HepG2 (cell line): Measurements from ENCODE around the gene NOP9. TPM values are rescaled to one million over a fixed set of nuclear protein-coding genes. Genes with fewer than 3 reads are reported as not detected.

Source experiments
- E2F5 ChIP-seq: sonication (generic); formaldehyde crosslinking; conservative IDR thresholded peaks from 2 replicates; pipeline ENCODE4 v1.4.0; 2020; ENCODE audit warnings: missing genetic modification reagents
- HMG20A ChIP-seq: IDR thresholded peaks from 2 replicates; pipeline ENCODE4 v1.6.1; 2016; ENCODE audit warnings: borderline replicate concordance
- HOXA7 ChIP-seq: sonication (generic); formaldehyde crosslinking; IDR thresholded peaks from 2 replicates; pipeline ENCODE4 v1.8.1; 2022; ENCODE audit warnings: mild to moderate bottlenecking, missing genetic modification reagents, moderate library complexity
- MYC ChIP-seq: sonication (generic); formaldehyde crosslinking; IDR thresholded peaks from 2 replicates; pipeline ENCODE4 v1.9.0; 2021; ENCODE audit warnings: missing genetic modification reagents, borderline replicate concordance
- NPAS2 ChIP-seq: sonication (generic); formaldehyde crosslinking; IDR thresholded peaks from 2 replicates; pipeline ENCODE4 v1.8.0; 2022; ENCODE audit warnings: mild to moderate bottlenecking, missing genetic modification reagents, borderline replicate concordance
- TRAFD1 ChIP-seq: sonication (generic); formaldehyde crosslinking; IDR thresholded peaks from 2 replicates; pipeline ENCODE4 v1.5.1; 2020; ENCODE audit warnings: missing genetic modification reagents, mild to moderate bottlenecking, borderline replicate concordance
- ZFP36L1 ChIP-seq: sonication (generic); formaldehyde crosslinking; IDR thresholded peaks from 2 replicates; pipeline ENCODE4 v1.8.0; 2022; ENCODE audit warnings: mild to moderate bottlenecking, missing genetic modification reagents, moderate library complexity
- ZFP36L2 ChIP-seq: sonication (generic); formaldehyde crosslinking; IDR thresholded peaks from 2 replicates; pipeline ENCODE4 v1.4.0; 2020; ENCODE audit warnings: missing genetic modification reagents
- ZNF160 ChIP-seq: sonication (generic); formaldehyde crosslinking; IDR thresholded peaks from 2 replicates; pipeline ENCODE4 v1.8.0; 2022; ENCODE audit warnings: mild to moderate bottlenecking, inconsistent platforms, missing genetic modification reagents
- ZNF546 ChIP-seq: sonication (generic); formaldehyde crosslinking; conservative IDR thresholded peaks from 2 replicates; pipeline ENCODE4 v1.8.1; 2023; ENCODE audit warnings: mild to moderate bottlenecking, missing genetic modification reagents
- ZNF558 ChIP-seq: sonication (generic); formaldehyde crosslinking; IDR thresholded peaks from 2 replicates; pipeline ENCODE4 v1.9.0; 2022; ENCODE audit warnings: mild to moderate bottlenecking, missing genetic modification reagents, borderline replicate concordance
- ZSCAN25 ChIP-seq: sonication (generic); formaldehyde crosslinking; IDR thresholded peaks from 2 replicates; pipeline ENCODE4 v1.8.0; 2022; ENCODE audit warnings: mild to moderate bottlenecking, missing genetic modification reagents
- ZSCAN30 ChIP-seq: sonication (generic); formaldehyde crosslinking; IDR thresholded peaks from 2 replicates; pipeline ENCODE4 v1.5.0; 2020; ENCODE audit warnings: mild to moderate bottlenecking, missing genetic modification reagents
- polyA plus RNA-seq, 8 experiments: library from polyadenylated mRNA; depleted of rRNA in 3 of 8; stranded (reverse) in 7 of 8; unstranded in 1 of 8; fragments of >200 nt; fragmentation: Illumina TruSeq in 4 of 8; extraction: Trizol in 4 of 8; gene quantifications; 2 replicates each; pipeline versions ENCODE4 v1.2.1 to v1.2.3, GENCODE V29; 2011 to 2016; ENCODE audit warnings: low read depth in 4 of 8, missing spikeins in 1 of 8, mixed read lengths in 1 of 8; ENCODE audit not compliant: insufficient read depth in 1 of 8
- total RNA-seq, 5 experiments: library from RNA; depleted of rRNA; stranded (reverse); fragments of >200 nt; fragmentation: Illumina TruSeq; extraction: Trizol; gene quantifications; 2 replicates each; pipeline ENCODE4 v1.2.3, GENCODE V29; 2016; ENCODE audit warnings: low read depth in 1 of 5
- TF ChIP-seq, protein P1 (sequence below): IDR thresholded peaks from 2 replicates; pipeline ENCODE4 v1.6.1; 2016
- TF ChIP-seq, protein P2 (sequence below): sonication (generic); formaldehyde crosslinking; IDR thresholded peaks from 2 replicates; pipeline ENCODE4 v1.4.0; 2020; ENCODE audit warnings: missing genetic modification reagents, borderline replicate concordance
- TF ChIP-seq, protein P3 (sequence below): IDR thresholded peaks from 2 replicates; pipeline ENCODE4 v1.6.1; 2016; ENCODE audit warnings: missing genetic modification reagents, missing compliant biosample characterization
- TF ChIP-seq, protein P4 (sequence below): sonication (generic); formaldehyde crosslinking; IDR thresholded peaks from 2 replicates; pipeline ENCODE4 v1.4.0; 2020; ENCODE audit warnings: mild to moderate bottlenecking, missing genetic modification reagents
- TF ChIP-seq, protein P5 (sequence below): sonication (generic); formaldehyde crosslinking; IDR thresholded peaks from 2 replicates; pipeline ENCODE4 v1.8.1; 2023; ENCODE audit warnings: missing genetic modification reagents, inconsistent platforms, borderline replicate concordance

Gene NOP9
- total and polyA plus RNA-seq, 2 of the 13 experiments (the other 11 are each of a cell fraction or from before 2014, with no cell fraction given) = 24.5 to 61.6 TPM

DNA sequence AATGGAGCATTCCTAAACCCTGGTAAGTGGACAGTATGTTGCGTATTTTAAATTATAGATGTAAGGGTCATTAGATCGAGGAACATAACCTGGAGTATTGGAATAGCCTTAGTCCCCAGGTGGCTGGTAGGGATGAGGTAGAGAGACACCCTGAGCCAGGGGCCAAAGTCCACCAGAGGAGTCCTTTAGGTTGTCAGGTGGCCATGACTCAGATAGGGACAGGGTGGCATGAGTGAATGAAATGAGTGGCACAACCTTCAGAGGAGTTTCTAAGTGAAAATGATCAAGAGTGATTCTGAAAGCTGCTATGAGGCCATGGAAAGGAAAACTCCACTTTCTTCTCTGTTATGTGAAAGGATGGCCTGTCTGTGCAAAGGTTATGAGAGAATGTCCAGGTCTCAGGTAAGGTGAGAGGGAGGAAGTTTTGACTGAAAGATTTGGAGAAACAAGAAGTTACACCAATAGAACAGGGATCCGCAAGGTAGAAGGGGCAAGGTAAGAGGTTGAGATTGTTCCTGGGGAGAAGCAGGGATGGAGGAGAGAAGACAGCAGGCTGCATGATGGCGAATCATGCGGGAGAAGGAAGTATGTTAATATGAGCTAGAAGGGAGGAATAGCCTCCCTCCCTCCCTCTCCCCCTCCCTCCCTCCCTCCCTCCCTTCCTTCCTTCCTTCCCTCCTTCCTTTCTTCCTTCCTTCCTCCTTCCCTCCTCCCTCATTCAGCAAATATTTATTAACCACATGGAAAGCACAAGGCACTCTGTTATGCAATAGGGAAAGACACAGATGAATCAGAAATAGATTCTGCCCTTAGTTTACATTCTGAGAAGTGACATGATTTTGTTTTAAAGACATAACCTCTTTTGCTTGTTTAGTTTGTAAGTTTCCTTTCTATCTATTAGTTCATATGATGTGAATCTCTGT lies 54.2 kb downstream of the NOP9 start (continued):
- TF ChIP-seq ZNF160 (CRISPR knock-in tag) = no peak
- TF ChIP-seq ZFP36L1 (CRISPR knock-in tag) = no peak
- TF ChIP-seq HOXA7 (CRISPR knock-in tag) = no peak
- peak; percentile 48 for TF ChIP-seq HMG20A
- no peak for TF ChIP-seq ZFP36L2 (CRISPR knock-in tag)
- 0 out of 2 replicates have a peak, but pooled peaks have one; percentile 33 for TF ChIP-seq ZSCAN30
- no peak for TF ChIP-seq MYC (CRISPR knock-in tag)
- TF ChIP-seq ZNF558 (CRISPR knock-in tag) = no peak
- TF ChIP-seq ZNF546 (CRISPR knock-in tag) = no peak
- TF ChIP-seq, protein P1, sequence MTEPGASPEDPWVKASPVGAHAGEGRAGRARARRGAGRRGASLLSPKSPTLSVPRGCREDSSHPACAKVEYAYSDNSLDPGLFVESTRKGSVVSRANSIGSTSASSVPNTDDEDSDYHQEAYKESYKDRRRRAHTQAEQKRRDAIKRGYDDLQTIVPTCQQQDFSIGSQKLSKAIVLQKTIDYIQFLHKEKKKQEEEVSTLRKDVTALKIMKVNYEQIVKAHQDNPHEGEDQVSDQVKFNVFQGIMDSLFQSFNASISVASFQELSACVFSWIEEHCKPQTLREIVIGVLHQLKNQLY (CRISPR knock-in tag) = 0 out of 2 replicates have a peak, but pooled peaks have one; percentile 17
- no peak for TF ChIP-seq E2F5 (CRISPR knock-in tag)
- TF ChIP-seq, protein P2, sequence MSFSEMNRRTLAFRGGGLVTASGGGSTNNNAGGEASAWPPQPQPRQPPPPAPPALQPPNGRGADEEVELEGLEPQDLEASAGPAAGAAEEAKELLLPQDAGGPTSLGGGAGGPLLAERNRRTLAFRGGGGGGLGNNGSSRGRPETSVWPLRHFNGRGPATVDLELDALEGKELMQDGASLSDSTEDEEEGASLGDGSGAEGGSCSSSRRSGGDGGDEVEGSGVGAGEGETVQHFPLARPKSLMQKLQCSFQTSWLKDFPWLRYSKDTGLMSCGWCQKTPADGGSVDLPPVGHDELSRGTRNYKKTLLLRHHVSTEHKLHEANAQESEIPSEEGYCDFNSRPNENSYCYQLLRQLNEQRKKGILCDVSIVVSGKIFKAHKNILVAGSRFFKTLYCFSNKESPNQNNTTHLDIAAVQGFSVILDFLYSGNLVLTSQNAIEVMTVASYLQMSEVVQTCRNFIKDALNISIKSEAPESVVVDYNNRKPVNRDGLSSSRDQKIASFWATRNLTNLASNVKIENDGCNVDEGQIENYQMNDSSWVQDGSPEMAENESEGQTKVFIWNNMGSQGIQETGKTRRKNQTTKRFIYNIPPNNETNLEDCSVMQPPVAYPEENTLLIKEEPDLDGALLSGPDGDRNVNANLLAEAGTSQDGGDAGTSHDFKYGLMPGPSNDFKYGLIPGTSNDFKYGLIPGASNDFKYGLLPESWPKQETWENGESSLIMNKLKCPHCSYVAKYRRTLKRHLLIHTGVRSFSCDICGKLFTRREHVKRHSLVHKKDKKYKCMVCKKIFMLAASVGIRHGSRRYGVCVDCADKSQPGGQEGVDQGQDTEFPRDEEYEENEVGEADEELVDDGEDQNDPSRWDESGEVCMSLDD (CRISPR knock-in tag) = no peak
- TF ChIP-seq, protein P3, sequence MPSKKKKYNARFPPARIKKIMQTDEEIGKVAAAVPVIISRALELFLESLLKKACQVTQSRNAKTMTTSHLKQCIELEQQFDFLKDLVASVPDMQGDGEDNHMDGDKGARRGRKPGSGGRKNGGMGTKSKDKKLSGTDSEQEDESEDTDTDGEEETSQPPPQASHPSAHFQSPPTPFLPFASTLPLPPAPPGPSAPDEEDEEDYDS (CRISPR knock-in tag) = no peak
- TF ChIP-seq, protein P4, sequence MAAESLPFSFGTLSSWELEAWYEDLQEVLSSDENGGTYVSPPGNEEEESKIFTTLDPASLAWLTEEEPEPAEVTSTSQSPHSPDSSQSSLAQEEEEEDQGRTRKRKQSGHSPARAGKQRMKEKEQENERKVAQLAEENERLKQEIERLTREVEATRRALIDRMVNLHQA (CRISPR knock-in tag) = no peak
- TF ChIP-seq TRAFD1 (CRISPR knock-in tag) = no peak
- TF ChIP-seq, protein P5, sequence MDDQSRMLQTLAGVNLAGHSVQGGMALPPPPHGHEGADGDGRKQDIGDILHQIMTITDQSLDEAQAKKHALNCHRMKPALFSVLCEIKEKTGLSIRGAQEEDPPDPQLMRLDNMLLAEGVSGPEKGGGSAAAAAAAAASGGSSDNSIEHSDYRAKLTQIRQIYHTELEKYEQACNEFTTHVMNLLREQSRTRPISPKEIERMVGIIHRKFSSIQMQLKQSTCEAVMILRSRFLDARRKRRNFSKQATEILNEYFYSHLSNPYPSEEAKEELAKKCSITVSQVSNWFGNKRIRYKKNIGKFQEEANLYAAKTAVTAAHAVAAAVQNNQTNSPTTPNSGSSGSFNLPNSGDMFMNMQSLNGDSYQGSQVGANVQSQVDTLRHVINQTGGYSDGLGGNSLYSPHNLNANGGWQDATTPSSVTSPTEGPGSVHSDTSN (CRISPR knock-in tag) = no peak
- TF ChIP-seq ZSCAN25 (CRISPR knock-in tag) = peak; percentile 85; the same call in 1 of the 2 replicates
- no peak for TF ChIP-seq NPAS2 (CRISPR knock-in tag)
